OCI-LY7 (cell line): ENCODE measurements around the gene MACC1. TPM values are rescaled to one million over a fixed set of nuclear protein-coding genes. Genes with fewer than 3 reads are reported as not detected.

Experiments used
- BruUV-seq: library from RNA; stranded (reverse); fragments of 400-500 nt; replicated peaks from 2 replicates; lab custom pipeline; 2021; lab: Mats Ljungman, UMichigan
- CTCF ChIA-PET: fragments of 300-600 bp; sonication (Branson Sonifier 250); formaldehyde crosslinking; loops from one replicate; lab custom pipeline; 2022; ENCODE audit warnings: antibody characterized with exemption; ENCODE audit not compliant: unreplicated experiment; lab: Charles Lee
- POLR2A ChIA-PET: fragments of 300-600 bp; sonication (Branson Sonifier 250); formaldehyde crosslinking; loops from one replicate; lab custom pipeline; 2022; ENCODE audit warnings: antibody characterized with exemption; lab: Charles Lee
- DNase-seq: peaks from one replicate; pipeline ENCODE4 v3.0.0-alpha.2; 2015; ENCODE audit warnings: low spot score
- H2AFZ ChIP-seq: fragments of 200-600 bp; sonication (generic), shearing (Covaris generic); 2 replicates; pipeline ENCODE4 v1.6.1; 2014; ENCODE audit warnings: mild to moderate bottlenecking, antibody characterized with exemption, low read length, moderate library complexity
- H3K27ac ChIP-seq: fragments of 200-600 bp; sonication (generic); 2 replicates; pipeline ENCODE4 v1.5.1; 2014; ENCODE audit warnings: mixed run types, low read depth, mild to moderate bottlenecking, moderate library complexity, low read length, inconsistent platforms; ENCODE audit not compliant: poor library complexity, severe bottlenecking
- H3K36me3 ChIP-seq: fragments of 200-600 bp; sonication (generic); 2 replicates; pipeline ENCODE4 v1.6.1; 2014; ENCODE audit warnings: mild to moderate bottlenecking, antibody characterized with exemption, low read length, moderate library complexity, mixed read lengths; ENCODE audit not compliant: insufficient read depth
- H3K4me1 ChIP-seq: fragments of 200-600 bp; sonication (generic); 2 replicates; pipeline ENCODE4 v1.5.1; 2014; ENCODE audit warnings: mild to moderate bottlenecking, low read length; ENCODE audit not compliant: insufficient read depth, poor library complexity, severe bottlenecking
- H3K4me2 ChIP-seq: fragments of 200-600 bp; sonication (generic); 2 replicates; pipeline ENCODE4 v1.6.1; 2014; ENCODE audit warnings: mild to moderate bottlenecking, low read length
- H3K4me3 ChIP-seq: fragments of 200-600 bp; sonication (generic); 2 replicates; pipeline ENCODE4 v1.5.1; 2014; ENCODE audit warnings: mild to moderate bottlenecking, low read depth, low read length; ENCODE audit not compliant: poor library complexity, severe bottlenecking
- H3K79me2 ChIP-seq: fragments of 200-600 bp; sonication (generic); 2 replicates; pipeline ENCODE4 v1.6.1; 2016; ENCODE audit warnings: low read depth, mild to moderate bottlenecking, low read length, moderate library complexity, mixed read lengths; ENCODE audit not compliant: insufficient read depth
- H3K9me2 ChIP-seq: fragments of 200-600 bp; sonication (generic); 2 replicates; pipeline ENCODE4 v1.6.1; 2016; ENCODE audit warnings: mild to moderate bottlenecking, low read length, mixed read lengths; ENCODE audit not compliant: insufficient read depth
- H3K9me3 ChIP-seq: fragments of 200-600 bp; sonication (generic); 2 replicates; pipeline ENCODE4 v1.6.1; 2014; ENCODE audit warnings: mild to moderate bottlenecking, mixed run types, low read length, mixed read lengths
- H4K20me1 ChIP-seq: fragments of 200-600 bp; sonication (generic); 2 replicates; pipeline ENCODE4 v1.6.1; 2014; ENCODE audit warnings: mild to moderate bottlenecking, antibody characterized with exemption, low read length, moderate library complexity, mixed read lengths; ENCODE audit not compliant: insufficient read depth
- CTCF ChIP-seq: fragments of 200-600 bp; sonication (generic); conservative IDR thresholded peaks from 2 replicates; pipeline ENCODE4 v1.5.1; 2014; ENCODE audit warnings: mild to moderate bottlenecking, antibody characterized with exemption, low read length, moderate library complexity, mixed read lengths
- EZH2phosphoT487 ChIP-seq: fragments of 200-600 bp; sonication (generic); IDR thresholded peaks from 2 replicates; pipeline ENCODE4 v1.6.1; 2018; ENCODE audit warnings: low read depth, borderline replicate concordance, mild to moderate bottlenecking, mixed run types, antibody characterized with exemption, low read length, moderate library complexity, mixed read lengths
- intact Hi-C: fragments of 100-400 bp; cut with micrococcal nuclease; formaldehyde crosslinking; loops from one replicate; pipeline ENCODE4 v1.10.0; 2022; ENCODE audit not compliant: unreplicated experiment
- total RNA-seq, 2 experiments: library from RNA; depleted of rRNA in 1 of 2; stranded (reverse); fragments of >200 nt in 1 of 2; shearing (Covaris generic) in 1 of 2; gene quantifications; 2 replicates each; pipeline ENCODE4 v1.2.3, GENCODE V29; 2014 to 2022

The MACC1 gene
- total RNA-seq, 2 experiments from 2014 or later: 5.0 to 11.1 TPM

- Histone ChIP-seq H3K4me3 (no peak overlapping the region), H3K4me2 (peak overlapping the region; percentile 66), H4K20me1 (no peaks in the 10 kb centered on the region), H3K79me2 (no peaks in the 10 kb centered on the region; the same call in 1 of the 2 replicates), H3K9me2 (no peaks in the 10 kb centered on the region), H3K27ac (no peak overlapping the region), H3K4me1 (peaks cover 33% of the 10 kb centered on the region), H3K9me3 (no peaks in the 10 kb centered on the region), H2AFZ (peak overlapping the region; percentile 68; the same call in 1 of the 2 replicates), H3K36me3 (peaks cover 5% of the 10 kb centered on the region; the same call in 1 of the 2 replicates)
- no peak for DNase-seq
- BruUV-seq: no TSS peak
- intact Hi-C loops: no loop called here
- ChIA-PET POLR2A (no interaction called here), CTCF (no interaction called here)
- TF ChIP-seq EZH2phosphoT487: no peak
- TF ChIP-seq CTCF: no peak
Measured at GRCh38 chr7:20200361-20200760, 16.8 kb downstream of the MACC1 start.

- BruUV-seq: no TSS peak
- peak overlapping the region; percentile 36 for H3K4me3 ChIP-seq
Measured at GRCh38 chr7:20199015-20199737, 18.0 kb downstream of the MACC1 start.

More at GRCh38 chr7:20199015-20199737, 18.0 kb downstream of the MACC1 start:
- Histone ChIP-seq H2AFZ (peak overlapping the region; percentile 65), H3K4me1 (peaks cover 45% of the 10 kb centered on the region), H3K9me2 (no peaks in the 10 kb centered on the region), H3K36me3 (peaks cover 5% of the 10 kb centered on the region; the same call in 1 of the 2 replicates), H3K4me2 (peak overlapping the region; percentile 74), H3K9me3 (no peaks in the 10 kb centered on the region), H3K27ac (peak overlapping the region; percentile 58), H3K79me2 (no peaks in the 10 kb centered on the region; the same call in 1 of the 2 replicates), H4K20me1 (no peaks in the 10 kb centered on the region)
- intact Hi-C loops: loop anchor here (5.0 kb wide), 1 partner anchor 1677 kb away; no protein-coding TSS in a partner anchor
- ChIA-PET CTCF (interaction anchor here (0.8 to 1.0 kb wide), 2 partner anchors 18 to 491 kb away, joined by 3 read pairs; partner anchors contain the start of gene MACC1), POLR2A (interaction anchor here (0.7 to 1.7 kb wide), 6 partner anchors 8 to 200 kb away, joined by 3 to 25 read pairs (median 4); partner anchors contain the start of gene MACC1)
- no peak for TF ChIP-seq EZH2phosphoT487
- TF ChIP-seq CTCF: no peak
- peak; percentile 68 for DNase-seq
